Fibroblast of villous mesenchyme (primary cell): ENCODE measurements around the gene SSTR4. TPM values are rescaled to one million over a fixed set of nuclear protein-coding genes. Genes with fewer than 3 reads are reported as not detected.

Source experiments
- DNase-seq: peaks from one replicate; pipeline ENCODE4 v3.0.0-alpha.2; 2010; ENCODE audit warnings: low read depth
- H3K4me3 ChIP-seq: 2 replicates; pipeline ENCODE4 v1.5.1; 2011; ENCODE audit warnings: low read depth, mild to moderate bottlenecking, low read length
- CTCF ChIP-seq: IDR thresholded peaks from 2 replicates; pipeline ENCODE4 v1.5.1; 2012; ENCODE audit warnings: low read depth, mild to moderate bottlenecking, low read length; ENCODE audit not compliant: insufficient read depth
- total RNA-seq: library from RNA; depleted of rRNA; stranded (reverse); fragments of >200 nt; gene quantifications from 2 replicates; pipeline ENCODE4 v1.2.3, GENCODE V29; 2012

The SSTR4 gene
- total RNA-seq, 1 donor = not detected

GRCh38 chr20:23061734-23062561 lies 26.8 kb downstream of the SSTR4 start:
- peak; percentile 93 for DNase-seq
- TF ChIP-seq CTCF = peak; percentile 70
- H3K4me3 ChIP-seq = no peak overlapping the region

- DNase-seq = no peak
- no peak overlapping the region for H3K4me3 ChIP-seq
- no peak for TF ChIP-seq CTCF
Measured at GRCh38 chr20:23062632-23063031, 27.5 kb downstream of the SSTR4 start.

- TF ChIP-seq CTCF = no peak
- no peak for DNase-seq
- no peak overlapping the region for H3K4me3 ChIP-seq
Measured at GRCh38 chr20:23063168-23063567, 28.1 kb downstream of the SSTR4 start.

GRCh38 chr20:23063581-23063980 lies 28.5 kb downstream of the SSTR4 start:
- H3K4me3 ChIP-seq = no peak overlapping the region
- DNase-seq = no peak
- TF ChIP-seq CTCF = no peak

GRCh38 chr20:23065266-23066201 lies 30.4 kb downstream of the SSTR4 start:
- no peak for TF ChIP-seq CTCF
- DNase-seq = no peak
- no peak overlapping the region for H3K4me3 ChIP-seq

- H3K4me3 ChIP-seq = no peak overlapping the region
- no peak for TF ChIP-seq CTCF
- no peak for DNase-seq
Measured at GRCh38 chr20:23066772-23067171, 31.7 kb downstream of the SSTR4 start.
